ENCODE data around the gene GALNT9.

GALNT9 gene

DNA sequence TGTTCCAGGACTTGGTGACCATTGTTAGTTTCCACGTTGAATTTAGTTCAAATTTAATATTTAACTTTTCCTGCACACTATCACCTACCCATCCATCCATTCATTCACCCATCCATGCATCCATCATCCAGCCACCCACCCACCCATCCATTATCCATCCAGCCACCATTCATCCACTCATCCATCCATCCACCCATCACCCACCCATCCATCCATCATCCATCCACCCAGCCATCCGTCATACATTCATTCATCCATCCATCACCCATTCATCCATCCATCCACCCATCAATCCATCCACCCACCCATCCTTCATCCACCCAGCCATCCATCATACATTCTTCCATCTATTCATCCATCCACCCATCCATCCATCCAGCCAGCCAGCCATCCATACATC lies 163.3 kb downstream of the GALNT9 start:
- DNase-seq = no peak

DNA sequence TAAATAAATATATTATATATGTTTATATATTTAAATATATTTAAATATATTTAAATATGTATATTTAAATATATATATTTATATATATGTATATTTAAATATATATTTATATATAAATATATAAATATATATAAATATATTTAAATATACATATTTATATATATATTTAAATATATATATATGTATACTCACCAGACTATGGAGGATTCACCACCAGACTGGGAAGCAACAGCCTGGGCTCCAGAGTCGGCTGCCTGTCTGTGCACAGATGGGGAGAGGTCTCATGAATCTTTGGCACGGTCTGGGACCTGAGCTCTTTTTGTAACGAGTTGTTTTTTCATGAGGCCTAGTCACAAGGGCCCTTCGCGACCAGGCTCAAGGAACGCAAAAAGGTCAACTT lies 163.8 kb downstream of the GALNT9 start:
- no peak for DNase-seq

DNA sequence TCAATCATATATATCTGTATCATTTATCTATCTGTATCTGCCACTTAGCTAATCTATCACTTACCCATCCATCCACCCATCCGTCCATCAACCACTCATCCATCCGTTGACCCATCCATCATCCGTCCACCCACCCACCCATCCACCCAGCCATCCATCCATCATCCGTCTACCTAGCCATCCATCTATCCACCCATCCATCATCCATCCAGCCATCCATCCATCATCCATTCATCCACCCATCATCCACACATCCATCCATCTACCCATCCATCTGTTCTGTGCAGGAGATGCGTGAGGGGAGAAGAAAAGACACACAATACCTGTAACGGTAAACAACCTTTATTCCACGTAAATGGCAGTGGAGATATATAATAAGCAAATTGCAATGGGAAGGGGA lies 165.0 kb downstream of the GALNT9 start:
- no peak for DNase-seq

DNA sequence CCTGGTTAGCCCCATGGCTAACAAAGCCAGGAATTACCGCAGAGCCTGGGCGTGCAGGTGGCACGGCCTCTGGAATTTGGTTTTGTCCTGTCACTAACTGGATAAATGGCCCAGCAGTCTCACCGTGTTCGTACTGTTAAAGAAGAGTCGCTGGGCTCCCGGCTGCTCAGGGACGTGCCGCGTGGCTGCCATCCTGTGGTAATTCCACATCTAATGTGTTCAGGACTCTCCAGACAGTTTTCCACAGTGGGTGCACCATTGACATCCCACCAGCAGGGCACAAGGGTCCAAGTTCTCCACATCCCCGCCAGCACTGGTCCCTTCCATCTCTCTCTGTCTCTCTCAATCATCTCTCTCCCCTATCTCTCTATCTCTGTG lies 165.5 kb downstream of the GALNT9 start:
- no peak for DNase-seq

DNA sequence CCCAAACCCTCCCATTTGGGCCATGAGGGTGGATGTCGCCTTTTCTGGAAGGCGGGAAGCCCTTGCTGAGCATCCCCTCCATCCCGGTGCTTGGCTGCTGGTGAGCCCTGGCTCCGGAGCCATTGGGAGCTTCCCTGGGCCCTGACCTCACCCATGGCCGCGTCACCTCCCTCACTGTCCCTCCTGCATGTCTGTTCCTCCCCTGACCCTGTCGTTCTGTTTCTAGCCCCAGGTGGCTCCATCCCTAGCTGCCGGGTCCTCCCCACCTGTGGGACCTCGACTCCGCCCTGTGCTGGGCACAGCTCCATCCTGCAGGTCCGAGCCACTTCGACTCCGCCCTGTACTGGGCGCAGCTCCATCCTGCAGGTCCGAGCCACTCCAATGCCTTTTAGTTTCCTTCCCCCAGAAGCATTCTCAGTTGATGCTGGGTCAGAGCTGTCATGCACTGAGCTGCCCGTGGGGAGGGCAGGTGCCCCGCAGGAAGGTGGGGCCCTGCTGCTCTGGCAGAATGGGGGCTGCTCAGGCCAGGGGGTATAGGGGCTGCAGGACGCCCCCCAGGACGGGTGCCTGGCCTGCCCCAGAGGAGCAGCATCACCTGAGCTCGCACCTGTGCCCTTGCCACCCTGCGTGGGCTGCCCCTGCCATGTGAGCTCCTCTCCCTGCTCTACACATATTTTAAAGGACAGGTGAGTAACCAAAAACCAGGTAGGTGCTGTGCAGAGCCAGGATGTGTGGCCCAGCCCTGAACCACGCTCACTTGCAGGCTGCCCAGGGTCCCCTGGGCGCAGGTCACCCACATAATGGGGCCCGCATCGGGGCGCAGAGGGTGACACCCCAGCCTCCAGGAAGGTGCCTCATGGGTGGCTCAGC lies 166.1 kb downstream of the GALNT9 start:
- DNase-seq = no peak

DNA sequence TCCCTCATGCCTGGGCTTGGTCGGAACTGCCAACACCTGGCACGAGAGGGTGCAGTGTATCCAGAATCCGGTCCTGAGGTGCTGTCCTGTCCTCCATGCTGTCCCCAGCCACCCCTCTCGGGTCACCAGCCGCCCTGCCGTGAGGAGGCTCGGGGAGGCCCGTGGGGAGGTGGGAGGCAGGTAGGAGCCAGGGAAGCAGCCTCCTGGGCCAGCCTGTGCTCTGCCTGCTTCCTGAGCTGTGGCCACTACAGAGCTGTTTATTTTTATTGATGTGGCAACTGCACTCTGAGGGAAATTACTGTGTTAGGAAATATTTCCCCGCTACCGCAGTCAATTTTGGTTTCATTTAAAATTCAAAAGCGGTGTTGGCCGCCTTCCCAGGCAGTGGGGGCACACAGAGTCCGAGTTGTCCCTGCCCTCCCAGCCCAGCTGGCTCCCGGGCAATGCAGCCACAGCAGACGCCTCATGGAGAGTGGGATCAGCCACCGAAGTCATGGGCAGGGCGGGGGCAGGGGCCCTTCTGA lies 166.8 kb downstream of the GALNT9 start:
- no peak for DNase-seq

DNA sequence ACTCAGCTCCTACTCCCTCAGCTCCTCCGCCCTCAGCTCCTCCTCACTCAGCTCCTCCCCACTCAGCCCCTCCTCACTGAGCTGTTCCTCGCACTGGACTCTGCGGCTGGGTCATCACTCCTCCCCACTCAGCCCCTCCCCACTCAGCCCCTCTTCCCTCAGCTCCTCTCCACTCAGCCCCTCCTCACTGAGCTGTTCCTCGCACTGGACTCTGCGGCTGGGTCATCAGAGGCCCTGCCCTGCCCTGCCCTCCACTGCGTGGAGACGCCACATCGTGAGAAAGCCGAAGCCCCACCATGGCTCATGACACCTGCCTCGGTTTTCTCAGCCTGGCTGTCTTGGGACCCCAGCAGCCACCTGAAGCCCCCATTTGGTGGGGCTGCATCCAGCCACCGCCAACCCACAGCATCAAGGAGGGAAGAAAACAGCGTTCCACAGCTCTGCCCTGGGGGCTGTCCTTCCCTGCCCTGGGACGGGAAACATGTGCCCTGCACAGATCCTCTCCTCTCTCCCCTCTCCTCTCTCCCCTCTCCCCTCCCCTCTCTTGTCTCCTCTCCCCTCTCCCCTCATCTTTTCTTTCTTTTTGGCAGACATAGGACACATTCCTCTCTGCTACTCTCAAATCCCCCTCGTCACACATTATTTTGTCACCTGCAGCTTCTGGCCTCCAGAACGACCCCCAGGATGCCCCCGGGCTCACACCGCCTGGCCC lies 167.4 kb downstream of the GALNT9 start:
- no peak for DNase-seq

DNA sequence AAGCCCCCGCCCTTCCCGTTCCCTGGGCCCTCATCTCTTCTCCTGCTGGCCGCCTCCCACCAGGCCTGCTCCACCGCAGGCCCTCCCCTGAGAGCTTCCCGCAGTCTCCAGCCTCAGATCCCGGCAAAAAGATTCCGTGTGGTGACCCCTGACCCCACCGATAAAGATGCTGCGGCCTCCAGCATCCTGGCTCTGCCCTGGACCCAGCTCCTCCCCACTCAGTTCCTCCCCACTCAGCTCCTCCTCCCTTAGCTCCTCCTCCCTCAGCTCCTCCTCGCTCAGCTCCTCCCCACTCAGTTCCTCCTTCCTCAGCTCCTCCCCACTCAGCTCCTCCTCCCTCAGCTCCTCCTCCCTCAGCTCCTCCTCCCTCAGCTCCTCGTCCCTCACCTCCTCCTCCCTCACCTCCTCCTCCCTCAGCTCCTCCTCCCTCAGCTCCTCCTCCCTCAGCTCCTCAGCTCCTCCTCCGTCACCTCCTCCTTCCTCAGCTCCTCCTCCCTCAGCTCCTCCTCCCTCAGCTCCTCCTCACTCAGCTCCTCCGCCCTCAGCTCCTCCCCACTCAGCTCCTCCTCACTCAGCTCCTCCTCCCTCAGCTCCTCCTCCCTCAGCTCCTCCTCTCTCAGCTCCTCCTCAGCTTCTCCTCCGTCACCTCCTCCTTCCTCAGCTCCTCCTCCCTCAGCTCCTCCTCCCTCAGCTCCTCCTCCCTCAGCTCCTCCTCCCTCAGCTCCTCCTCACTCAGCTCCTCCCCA lies 168.2 kb downstream of the GALNT9 start:
- DNase-seq = no peak

DNA sequence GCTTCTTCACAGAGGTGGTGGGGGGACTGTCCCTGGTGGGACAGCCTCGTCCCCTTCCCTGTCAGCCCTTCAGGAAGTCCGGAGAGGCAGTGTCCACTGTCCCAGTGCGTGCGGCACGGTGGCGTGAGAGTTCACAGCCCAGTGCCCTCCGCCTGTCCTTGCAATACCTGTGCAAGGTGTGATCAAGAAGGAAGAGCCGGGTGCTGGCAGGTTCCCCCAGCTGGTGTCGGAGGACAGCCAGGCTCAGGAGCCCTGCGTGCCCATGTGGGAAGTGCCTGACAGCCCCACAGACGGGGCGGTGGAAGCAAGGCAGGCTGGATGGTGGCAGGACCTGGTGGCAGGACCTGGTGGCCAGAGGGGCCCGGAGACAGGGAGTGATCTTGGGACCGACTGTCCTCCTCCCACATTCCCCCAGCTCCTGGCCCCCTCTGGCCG lies 168.8 kb downstream of the GALNT9 start:
- DNase-seq = no peak

DNA sequence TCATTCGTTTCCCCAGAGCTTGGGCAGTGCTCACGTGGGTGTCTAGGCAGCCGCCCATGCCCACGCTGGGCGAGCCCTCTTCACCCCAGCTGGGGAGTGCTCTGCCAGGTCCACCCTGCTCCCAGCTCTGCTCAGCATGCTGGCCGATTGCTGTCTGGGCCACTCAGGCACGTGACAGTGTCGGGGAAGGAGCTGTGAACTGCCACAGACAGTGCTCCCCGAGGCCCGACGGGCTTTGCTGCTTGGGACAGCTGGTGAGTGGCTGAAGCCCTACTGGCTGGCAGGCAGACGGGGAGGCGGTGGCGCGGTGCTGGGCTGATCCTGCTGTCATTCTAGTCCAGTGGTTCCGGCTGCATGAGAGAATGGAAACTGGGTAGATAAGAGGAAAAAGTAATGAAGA lies 169.4 kb downstream of the GALNT9 start:
- DNase-seq = no peak

DNA sequence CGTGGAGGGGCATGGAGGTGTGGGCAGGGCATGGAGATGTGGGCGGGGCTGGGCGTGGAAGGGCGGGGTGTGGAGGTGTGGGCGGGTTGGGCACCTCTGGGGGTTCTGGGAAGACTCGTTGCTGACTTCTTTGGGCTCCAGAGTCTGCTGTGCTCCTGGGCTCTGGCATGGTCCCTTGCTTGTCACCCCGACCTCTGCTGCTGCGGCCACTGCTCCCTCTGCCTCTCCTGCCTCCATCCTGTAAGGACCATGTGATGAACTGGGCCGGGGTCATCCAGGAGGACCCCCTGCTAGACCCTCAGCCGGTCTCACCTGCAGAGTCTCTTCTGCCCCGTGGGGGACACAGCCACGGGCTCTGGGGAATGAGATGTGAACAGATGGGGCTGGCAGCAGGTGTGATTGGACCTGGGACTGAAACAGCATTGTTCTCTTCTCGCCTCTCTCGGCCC lies 169.8 kb downstream of the GALNT9 start:
- DNase-seq = no peak

DNA sequence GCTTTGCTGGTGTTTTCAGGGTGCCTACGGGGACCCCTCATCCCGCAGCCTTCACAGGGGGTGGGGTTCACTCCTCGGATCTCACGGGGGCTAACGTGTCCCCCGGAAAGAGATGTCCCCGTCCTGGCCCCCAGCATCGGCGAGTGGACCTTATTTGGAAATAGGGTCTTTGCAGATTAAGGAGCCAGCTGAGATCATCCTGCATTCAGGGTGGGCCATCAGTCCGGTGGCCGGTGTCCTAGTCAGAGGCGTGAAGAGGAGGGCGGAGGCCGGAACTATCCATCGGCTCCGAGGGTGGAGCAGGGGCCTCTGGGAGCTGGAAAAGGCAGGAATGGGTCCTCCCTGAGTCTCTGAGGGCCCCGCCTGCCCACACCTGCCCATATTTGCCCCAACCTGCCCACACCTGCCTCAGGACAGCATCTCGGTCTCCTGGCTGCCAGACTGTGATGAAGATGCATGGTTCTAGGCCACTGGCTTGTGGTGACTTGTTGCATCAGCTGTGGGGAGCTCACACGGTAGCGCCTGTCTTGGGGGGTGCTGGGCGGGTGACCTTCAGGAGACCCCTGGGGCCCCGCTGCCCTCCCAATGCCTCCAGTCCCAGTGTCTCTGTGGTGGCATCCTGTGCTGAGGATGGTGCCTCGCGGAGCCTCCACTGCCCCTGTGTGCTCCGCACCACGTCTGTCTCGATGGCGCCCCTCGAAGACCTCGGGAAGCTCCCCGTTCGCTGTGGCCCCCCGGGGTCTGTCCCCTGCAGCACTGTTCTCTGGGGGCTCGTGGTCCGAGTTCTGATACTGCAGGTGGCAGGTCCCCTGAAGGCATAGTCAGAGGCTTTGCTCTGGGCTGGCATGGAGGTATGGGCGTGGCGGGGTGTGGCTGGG lies 170.5 kb downstream of the GALNT9 start:
- no peak for DNase-seq

DNA sequence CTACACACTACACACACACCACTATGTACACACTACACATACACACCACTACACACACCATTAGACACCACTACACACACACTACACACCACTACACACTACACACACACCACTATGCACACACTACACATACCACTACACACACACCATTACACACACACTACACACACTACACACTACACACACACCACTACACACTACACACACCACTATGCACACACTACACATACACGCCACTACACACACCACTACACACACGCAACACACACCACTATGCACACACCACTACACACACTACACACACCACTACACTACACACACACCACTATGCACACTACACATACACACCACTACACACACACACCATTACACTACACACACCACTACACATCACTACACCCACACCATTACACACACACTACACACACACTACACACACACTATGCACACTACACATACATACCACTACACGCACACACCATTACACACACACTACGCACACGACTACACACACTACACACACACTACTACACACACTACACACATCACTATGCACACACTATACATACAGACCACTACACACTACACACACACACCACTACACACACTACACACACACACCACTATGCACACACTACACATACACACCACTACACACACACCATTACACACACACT lies 171.5 kb downstream of the GALNT9 start:
- DNase-seq = no peak

DNA sequence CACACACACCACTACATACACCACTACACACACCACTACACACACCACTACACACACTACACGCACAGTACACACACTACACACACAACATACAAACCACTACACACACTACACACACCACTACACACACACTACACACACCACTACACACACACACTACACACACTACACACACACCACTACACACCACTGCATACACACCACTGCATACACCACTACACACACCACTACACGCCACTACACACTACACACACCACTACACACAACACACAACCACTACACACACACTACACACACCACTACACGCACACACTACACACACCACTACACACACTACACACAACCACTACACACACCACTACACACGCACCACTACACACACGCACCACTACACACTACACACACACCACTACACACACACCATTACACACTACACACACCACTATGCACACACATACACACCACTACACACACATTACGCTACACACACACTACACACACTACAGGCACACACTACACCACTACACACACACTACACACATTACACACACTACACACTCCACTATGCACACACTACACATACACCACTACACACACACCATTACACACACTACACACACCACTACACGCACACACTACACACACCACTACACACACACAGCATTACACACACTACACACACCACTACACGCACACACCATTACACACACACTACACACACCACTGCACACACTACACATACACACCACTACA lies 172.6 kb downstream of the GALNT9 start:
- no peak for DNase-seq

DNA sequence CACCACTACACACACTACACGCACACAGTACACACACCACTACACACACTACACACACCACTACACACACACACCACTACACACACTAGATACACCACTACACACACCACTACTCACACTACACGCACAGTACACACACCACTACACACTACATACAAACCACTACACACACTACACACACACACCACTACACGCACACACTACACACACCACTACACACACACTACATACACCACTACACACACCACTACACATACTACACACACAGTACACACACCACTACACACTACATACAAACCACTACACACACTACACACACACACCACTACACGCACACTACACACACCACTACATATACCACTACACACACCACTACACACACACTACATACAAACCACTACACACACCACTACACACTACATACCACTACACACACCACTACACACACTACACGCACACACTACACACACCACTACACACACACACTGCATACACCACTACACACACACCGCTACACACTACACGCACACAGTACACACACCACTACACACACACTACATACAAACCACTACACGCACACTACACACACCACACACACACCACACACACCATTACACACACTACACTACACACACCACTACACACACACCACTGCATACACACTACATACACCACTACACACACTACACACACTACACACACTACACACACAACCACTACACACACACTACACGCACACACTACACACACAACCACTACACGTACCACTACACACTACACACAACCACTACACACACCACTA lies 173.4 kb downstream of the GALNT9 start:
- DNase-seq = no peak

DNA sequence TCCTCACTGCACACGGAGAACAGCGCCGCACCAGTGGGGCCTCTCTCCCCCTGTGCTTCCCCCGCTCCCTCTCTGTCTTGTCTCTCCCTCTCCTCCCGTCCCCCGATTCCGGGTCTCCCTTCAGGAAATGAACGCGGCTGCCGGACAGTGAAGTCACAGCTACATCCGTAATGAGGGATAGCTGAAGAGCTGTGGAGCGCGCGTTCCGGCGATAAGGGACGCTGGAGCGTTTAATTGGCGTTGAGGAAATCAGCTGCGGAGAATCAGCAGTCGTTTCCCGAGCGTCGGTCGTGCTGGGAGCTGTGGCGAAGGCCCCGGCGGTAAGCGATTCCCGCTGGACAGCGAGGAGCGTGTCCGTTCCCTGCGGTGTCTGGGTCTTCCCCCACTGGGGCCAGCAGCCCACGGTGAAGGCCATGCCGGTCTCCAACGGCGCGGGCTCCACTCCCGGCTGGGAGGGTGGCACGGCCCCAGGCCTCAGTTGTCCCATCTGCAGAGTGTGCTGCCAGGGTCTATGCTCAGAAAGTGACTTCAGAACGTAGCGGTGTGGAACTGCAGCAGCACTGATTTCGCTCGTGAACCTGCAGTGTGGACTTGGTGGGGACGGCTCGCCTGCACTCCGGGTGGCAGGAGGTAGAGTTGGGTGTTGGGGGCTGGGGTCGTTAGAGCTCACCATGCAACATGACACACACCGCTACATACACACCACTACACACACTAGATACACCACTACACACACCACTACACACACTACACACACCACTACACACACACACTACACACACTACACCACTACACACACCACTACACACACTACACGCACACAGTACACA lies 174.2 kb downstream of the GALNT9 start:
- peak; percentile 54 for DNase-seq

DNA sequence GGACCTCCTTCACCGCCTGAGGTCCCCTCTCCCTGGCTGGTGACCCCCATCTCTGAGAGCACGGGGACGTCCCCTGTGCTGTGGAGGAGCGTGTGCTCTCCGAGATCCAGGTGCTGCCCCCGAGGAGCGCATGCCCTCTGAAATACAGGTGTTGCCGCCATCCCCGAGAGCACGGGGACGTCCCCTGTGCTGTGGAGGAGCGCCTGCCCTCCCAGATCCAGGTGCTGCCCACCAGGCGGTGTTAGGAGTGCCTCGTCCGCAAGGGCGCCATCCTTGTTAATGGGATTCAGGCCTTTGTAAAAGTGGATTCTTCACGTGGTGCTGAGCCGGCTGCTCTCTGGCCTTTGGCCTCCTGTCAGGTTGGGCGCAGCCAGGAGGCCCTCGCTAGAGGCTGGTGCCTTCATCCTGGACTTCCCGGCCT lies 175.0 kb downstream of the GALNT9 start:
- no peak for DNase-seq

DNA sequence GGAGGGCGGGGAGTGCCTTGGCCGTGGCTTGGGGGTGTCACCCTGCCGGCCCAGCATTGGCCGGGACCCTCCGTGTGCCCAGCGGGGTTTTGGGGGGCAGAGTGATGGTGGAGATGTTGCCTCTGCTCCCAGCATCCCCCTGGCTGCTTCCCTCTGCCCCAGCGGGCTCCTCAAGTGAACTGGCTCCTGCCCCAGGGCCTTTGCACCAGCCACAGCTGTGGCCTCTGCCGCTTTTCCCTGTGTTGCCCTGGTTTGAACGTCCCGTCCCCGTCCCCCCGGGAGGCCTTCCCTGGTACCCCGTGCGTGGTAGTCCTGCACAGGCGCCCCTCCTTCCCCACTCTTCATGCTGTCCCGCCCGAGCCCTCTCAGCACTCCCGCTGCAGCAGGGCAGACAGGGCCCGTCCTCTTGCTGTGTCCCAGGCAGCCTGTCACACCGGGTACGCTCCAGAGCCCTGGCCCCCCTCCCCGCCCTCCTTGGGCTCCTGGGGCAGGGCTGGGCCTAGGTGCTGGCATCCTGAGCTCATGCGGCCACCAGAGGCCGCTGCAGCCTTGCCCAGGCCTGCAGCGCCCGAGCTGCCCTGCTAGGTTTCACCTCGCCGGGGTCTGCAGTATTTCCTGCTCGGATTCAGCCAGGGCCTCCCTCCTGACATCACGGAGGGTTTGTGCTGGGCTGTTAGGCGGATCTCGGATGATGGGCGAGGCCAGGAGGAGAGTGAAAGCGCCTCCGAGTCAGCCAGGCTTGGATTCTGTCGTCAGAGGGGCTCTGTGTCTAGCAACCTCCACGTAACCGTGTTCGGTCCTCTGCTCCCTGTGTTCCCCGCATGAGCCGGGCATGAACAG lies 175.7 kb downstream of the GALNT9 start:
- DNase-seq = peak; percentile 90

Measured in retina (tissue), 1 donor.